GM18907 (cell line): Measurements from ENCODE around the gene ALDH1L1.
"Not testable (repeated sequence)": the region's sequence is repeated elsewhere in the genome, so short reads cannot be mapped to it uniquely, and the experiment has no call there.

Experiments
- ATAC-seq: cut with Tn5 transposase; IDR thresholded peaks from one replicate; pipeline ENCODE4 v1.9.1; 2021; ENCODE audit warnings: mild to moderate bottlenecking, moderate library complexity; ENCODE audit not compliant: unreplicated experiment

The ALDH1L1 gene

GRCh38 chr3:126108676-126109050 is 71.7 kb downstream of the ALDH1L1 start:
- no peak for ATAC-seq

GRCh38 chr3:126107957-126108675 is 72.3 kb downstream of the ALDH1L1 start:
- no peak for ATAC-seq

- no peak for ATAC-seq
These were observed 73.0 kb downstream of the ALDH1L1 start for GRCh38 chr3:126107203-126107939.

- no peak for ATAC-seq
These were observed 73.8 kb downstream of the ALDH1L1 start for GRCh38 chr3:126106336-126107202.

GRCh38 chr3:126105691-126106187 is 74.6 kb downstream of the ALDH1L1 start:
- ATAC-seq = no peak

GRCh38 chr3:126104742-126105605 is 75.4 kb downstream of the ALDH1L1 start:
- ATAC-seq = no peak

- no peak for ATAC-seq
These were observed 76.3 kb downstream of the ALDH1L1 start for GRCh38 chr3:126104028-126104635.

GRCh38 chr3:126103121-126104027 is 77.0 kb downstream of the ALDH1L1 start:
- no peak for ATAC-seq

- no peak for ATAC-seq
These were observed 77.8 kb downstream of the ALDH1L1 start for GRCh38 chr3:126102530-126102951.

- ATAC-seq = no peak
These were observed 78.4 kb downstream of the ALDH1L1 start for GRCh38 chr3:126102011-126102410.

GRCh38 chr3:126101521-126101982 is 78.8 kb downstream of the ALDH1L1 start:
- no peak for ATAC-seq

- ATAC-seq = no peak
These were observed 79.6 kb downstream of the ALDH1L1 start for GRCh38 chr3:126100634-126101301.

GRCh38 chr3:126100269-126100633 is 80.1 kb downstream of the ALDH1L1 start:
- no peak for ATAC-seq

- no peak for ATAC-seq
These were observed 82.0 kb downstream of the ALDH1L1 start for GRCh38 chr3:126098391-126098858.

- no peak for ATAC-seq
These were observed 82.6 kb downstream of the ALDH1L1 start for GRCh38 chr3:126097801-126098200.

- not testable (repeated sequence) for ATAC-seq
These were observed 84.1 kb downstream of the ALDH1L1 start for GRCh38 chr3:126096274-126096673.

GRCh38 chr3:126092128-126092527 is 88.3 kb downstream of the ALDH1L1 start:
- not testable (repeated sequence) for ATAC-seq

GRCh38 chr3:126087552-126088175 is 92.7 kb downstream of the ALDH1L1 start:
- ATAC-seq = no peak
